CD4-positive, CD25-positive, alpha-beta regulatory T cell (primary cell): ENCODE measurements around the gene COL26A1. TPM values are rescaled to one million over a fixed set of nuclear protein-coding genes. Genes with fewer than 3 reads are reported as not detected.

Source experiments
- ATAC-seq, 2 donors: fragments of 150-1000 bp; cut with Tn5 transposase; one replicate each; pipeline ENCODE4 v1.10.0; 2021; ENCODE audit warnings: low read depth in 2 of 2, moderate number of reproducible peaks in 2 of 2, moderate library complexity in 1 of 2
- DNase-seq, 3 donors: peaks; one replicate each; pipeline versions ENCODE4 v3.0.0 to v3.0.0-alpha.2; 2012 to 2022; ENCODE audit warnings: mixed read lengths in 1 of 3
- H3K27ac ChIP-seq: one replicate; pipeline ENCODE4 v1.7.0; 2013; ENCODE audit warnings: mild to moderate bottlenecking, low read length; ENCODE audit not compliant: insufficient read depth, poor library complexity, severe bottlenecking
- H3K27me3 ChIP-seq: one replicate; pipeline ENCODE4 v1.7.0; 2013; ENCODE audit warnings: low read length; ENCODE audit not compliant: control insufficient read depth, insufficient read depth
- H3K36me3 ChIP-seq: one replicate; pipeline ENCODE4 v1.7.0; 2013; ENCODE audit warnings: mild to moderate bottlenecking, low read length, moderate library complexity; ENCODE audit not compliant: control insufficient read depth, insufficient read depth
- H3K4me1 ChIP-seq: 2 replicates; pipeline ENCODE4 v1.7.0; 2013; ENCODE audit warnings: mild to moderate bottlenecking, low read length; ENCODE audit not compliant: insufficient read depth, control insufficient read depth, poor library complexity, severe bottlenecking
- H3K4me3 ChIP-seq: one replicate; pipeline ENCODE4 v1.7.0; 2013; ENCODE audit warnings: low read depth, mild to moderate bottlenecking, low read length, moderate library complexity
- H3K9me3 ChIP-seq, 2 experiments: 1 replicate in 1 of 2; 2 replicates in 1 of 2; pipeline ENCODE4 v1.7.0; 2013; ENCODE audit warnings: low read length in 2 of 2, mild to moderate bottlenecking in 1 of 2, moderate library complexity in 1 of 2; ENCODE audit not compliant: control insufficient read depth in 2 of 2
- H3K27ac Mint-ChIP-seq, 3 donors: one replicate each; pipeline ENCODE4 v1.8.0; 2020 to 2022; ENCODE audit warnings: mild to moderate bottlenecking in 3 of 3, mixed read lengths in 3 of 3, moderate library complexity in 2 of 3
- H3K27me3 Mint-ChIP-seq: one replicate; pipeline ENCODE4 v1.8.0; 2022; ENCODE audit warnings: mild to moderate bottlenecking, mixed read lengths
- H3K36me3 Mint-ChIP-seq: one replicate; pipeline ENCODE4 v1.8.0; 2020; ENCODE audit warnings: mixed read lengths
- H3K4me1 Mint-ChIP-seq, 4 donors: one replicate each; pipeline ENCODE4 v1.8.0; 2020 to 2022; ENCODE audit warnings: mixed read lengths in 4 of 4, mild to moderate bottlenecking in 1 of 4
- H3K4me3 Mint-ChIP-seq, 4 donors: one replicate each; pipeline ENCODE4 v1.8.0; 2020 to 2022; ENCODE audit warnings: mild to moderate bottlenecking in 4 of 4, mixed read lengths in 4 of 4, moderate library complexity in 3 of 4
- H3K9me3 Mint-ChIP-seq, 7 donors: one replicate each; pipeline ENCODE4 v1.8.0; 2020 to 2022; ENCODE audit warnings: mixed read lengths in 7 of 7, mild to moderate bottlenecking in 3 of 7, moderate library complexity in 2 of 7
- polyA plus RNA-seq, 4 donors: library from polyadenylated mRNA; unstranded; fragments of 300-500 nt; fragmentation: Illumina TruSeq; gene quantifications; one replicate each; pipeline ENCODE4 v1.2.3, GENCODE V29; 2021
- total RNA-seq: library from RNA; stranded (reverse); gene quantifications from one replicate; pipeline ENCODE4 v1.2.3, GENCODE V29; 2022

The COL26A1 gene
- total and polyA plus RNA-seq, 5 donors from 2014 or later: not detected

DNA sequence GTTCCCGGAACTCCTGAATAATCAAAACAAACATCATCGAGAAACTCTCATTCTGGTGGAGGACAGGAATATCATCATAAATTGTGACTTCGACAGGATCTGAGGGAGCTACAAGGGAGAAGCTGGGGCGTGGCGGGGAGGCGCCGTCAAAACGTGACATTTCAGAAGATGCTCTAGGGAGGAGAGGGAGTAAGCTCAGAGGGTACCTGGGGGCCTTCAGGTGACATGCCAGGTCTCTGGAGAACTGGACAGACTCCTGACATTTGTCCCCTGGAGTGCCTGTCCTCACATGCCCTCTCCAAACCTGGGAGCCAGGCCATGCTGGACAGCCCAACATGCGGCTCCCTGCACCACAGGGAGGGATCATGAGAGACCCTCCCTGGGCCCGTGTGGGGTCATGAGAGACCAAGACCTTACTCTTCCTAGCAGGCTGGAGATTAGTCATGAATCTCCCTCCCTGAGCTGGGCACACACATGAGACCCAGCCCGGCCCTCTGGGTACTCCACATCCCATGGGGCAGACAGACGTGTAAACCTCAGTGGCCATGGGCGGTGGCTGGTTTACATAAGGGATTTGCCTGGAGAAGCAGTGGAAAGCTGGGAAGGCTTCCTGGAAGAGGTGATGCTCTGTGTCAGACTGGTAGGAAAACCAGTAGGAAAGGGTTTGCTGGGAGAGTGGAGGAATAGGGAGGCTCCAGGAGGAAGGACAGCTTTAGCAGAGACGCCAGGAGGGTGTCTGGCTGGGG is 185.4 kb downstream of the COL26A1 start:
- no peak for ATAC-seq
- DNase-seq: no peak

DNA sequence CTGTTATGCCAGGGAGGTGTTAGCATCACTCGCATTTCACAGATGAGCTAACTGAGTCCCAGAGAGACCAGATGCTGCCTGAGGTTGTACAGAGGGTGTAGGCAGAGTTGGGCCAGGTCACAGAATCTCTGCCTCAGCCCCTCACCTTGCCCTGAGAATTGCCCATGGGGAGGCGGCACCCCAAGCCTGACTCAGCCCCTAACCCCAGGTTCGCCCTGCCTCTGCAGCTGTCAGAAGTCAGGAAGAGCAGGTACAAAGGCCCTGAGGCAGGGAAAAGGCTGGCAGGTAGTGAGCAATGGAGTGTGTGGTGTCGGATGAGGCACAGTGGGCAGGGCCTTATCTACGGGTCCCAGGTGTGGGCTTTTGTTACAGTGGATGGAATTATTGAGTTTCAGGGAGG is 187.1 kb downstream of the COL26A1 start:
- DNase-seq (no peak), ATAC-seq (no peak)
- no peak overlapping the region for H3K27ac ChIP-seq
- H3K27me3 ChIP-seq: no peaks in the 10 kb centered on the region
- Mint-ChIP-seq H3K4me3 (no peak overlapping the region), H3K9me3 (peaks cover 0 to 1% (median 0%) of the 10 kb centered on the region in 7 donors), H3K4me1 (no peaks in the 10 kb centered on the region), H3K36me3 (no peaks in the 10 kb centered on the region), H3K27ac (no peak overlapping the region), H3K27me3 (no peaks in the 10 kb centered on the region)
- no peaks in the 10 kb centered on the region for H3K9me3 ChIP-seq
- H3K36me3 ChIP-seq: no peaks in the 10 kb centered on the region
- no peak overlapping the region for H3K4me3 ChIP-seq
- H3K4me1 ChIP-seq: no peaks in the 10 kb centered on the region

More for the DNA sequence above, 185.4 kb downstream of the COL26A1 start:
- Histone ChIP-seq H3K9me3 (no peaks in the 10 kb centered on the region), H3K4me3 (no peak overlapping the region), H3K27me3 (no peaks in the 10 kb centered on the region), H3K4me1 (no peaks in the 10 kb centered on the region), H3K27ac (no peak overlapping the region), H3K36me3 (no peaks in the 10 kb centered on the region)
- Mint-ChIP-seq H3K9me3 (peaks cover 0 to 1% (median 0%) of the 10 kb centered on the region in 7 donors), H3K27me3 (no peaks in the 10 kb centered on the region), H3K27ac (no peak overlapping the region), H3K4me3 (no peak overlapping the region), H3K4me1 (peaks cover 0 to under 1% (median 0%) of the 10 kb centered on the region in 4 donors), H3K36me3 (no peaks in the 10 kb centered on the region)

DNA sequence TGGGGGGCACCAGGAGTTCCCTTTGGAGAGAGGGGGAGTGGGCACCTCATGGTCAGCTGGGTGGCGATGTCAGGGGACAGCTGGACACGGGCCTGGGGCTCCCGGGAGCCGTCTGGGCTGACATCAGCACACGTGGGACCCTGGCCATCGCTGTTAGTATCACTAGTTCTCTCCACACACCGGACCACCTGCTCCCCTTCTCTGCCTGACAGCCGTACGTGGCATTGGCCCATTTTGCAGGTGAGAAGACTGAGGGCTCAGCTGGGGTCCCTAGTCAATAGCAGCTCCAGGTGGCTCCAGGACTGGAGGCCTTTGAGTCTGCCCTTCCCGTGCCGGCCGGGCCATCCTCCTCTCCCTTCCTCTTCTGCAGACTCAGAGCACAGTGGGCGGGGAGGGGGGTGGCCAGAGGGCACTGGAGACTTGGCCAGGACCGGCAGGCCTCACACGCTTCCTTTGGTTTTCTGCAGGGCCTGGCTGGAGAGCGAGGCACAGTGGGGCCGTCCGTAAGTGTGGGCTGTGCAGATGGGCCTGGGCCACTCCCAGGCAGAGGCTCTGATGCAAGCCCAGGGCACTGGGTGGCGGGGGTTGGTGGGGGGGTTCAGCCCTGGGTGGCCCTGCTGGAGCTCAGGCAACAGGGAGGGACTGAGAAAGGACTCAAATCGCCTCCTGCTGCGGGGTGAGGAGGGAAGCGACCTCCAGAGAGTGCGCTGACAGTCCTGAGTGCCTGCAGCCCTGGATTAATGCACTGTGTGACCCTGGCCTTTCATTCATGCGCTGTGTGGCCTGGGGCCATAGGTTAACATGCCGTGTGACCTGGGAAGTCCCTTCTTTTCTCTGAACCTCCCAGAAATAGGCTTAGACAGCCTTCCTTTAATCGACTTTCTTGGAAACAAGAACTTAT is 188.2 kb downstream of the COL26A1 start:
- H3K9me3 ChIP-seq: no peaks in the 10 kb centered on the region
- no peaks in the 10 kb centered on the region for H3K27me3 ChIP-seq
- H3K27ac ChIP-seq: no peak overlapping the region
- Mint-ChIP-seq H3K9me3 (peaks cover 0 to 1% (median 0%) of the 10 kb centered on the region in 7 donors), H3K27ac (no peak overlapping the region), H3K4me3 (no peak overlapping the region), H3K36me3 (no peaks in the 10 kb centered on the region), H3K27me3 (no peaks in the 10 kb centered on the region), H3K4me1 (no peaks in the 10 kb centered on the region)
- H3K4me3 ChIP-seq: no peak overlapping the region
- H3K4me1 ChIP-seq: no peaks in the 10 kb centered on the region
- H3K36me3 ChIP-seq: no peaks in the 10 kb centered on the region
- DNase-seq (no peak), ATAC-seq (no peak)

DNA sequence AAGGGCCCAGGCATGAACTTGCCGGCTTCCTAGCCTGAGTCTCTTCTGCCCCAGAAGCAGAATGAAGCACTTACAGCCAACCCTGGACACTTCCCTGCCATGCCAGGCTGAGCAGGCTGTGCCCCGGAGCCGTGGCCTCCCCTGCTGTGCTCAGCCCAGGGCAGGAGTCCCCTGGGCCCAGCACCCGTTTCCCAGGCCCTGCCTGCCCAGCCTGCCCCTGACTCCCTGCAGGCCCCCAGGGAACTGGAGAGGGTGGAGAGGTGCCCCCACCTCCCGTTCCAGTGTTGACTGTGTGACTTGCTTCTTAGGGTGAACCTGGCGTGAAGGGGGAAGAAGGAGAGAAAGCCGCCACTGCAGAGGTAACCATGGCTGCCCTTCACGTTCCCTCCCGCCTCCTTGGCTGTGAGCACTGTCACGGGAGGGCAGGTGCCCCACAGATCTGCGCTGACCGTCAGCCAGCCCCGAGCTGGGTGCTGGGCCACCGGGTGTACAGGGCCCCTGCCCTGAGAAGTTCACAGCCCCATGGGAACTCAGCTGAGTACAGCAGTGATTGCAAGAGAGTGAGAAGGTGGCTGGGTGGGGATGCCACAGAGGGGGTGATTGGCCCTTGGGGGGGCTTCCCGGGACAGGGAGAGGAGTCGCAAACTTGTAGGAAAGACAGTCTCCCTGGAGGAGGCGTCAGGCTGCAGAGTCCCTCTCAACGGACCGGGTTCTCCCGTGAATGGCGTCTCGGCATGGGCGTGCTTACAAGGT is 190.5 kb downstream of the COL26A1 start:
- Mint-ChIP-seq H3K27ac (no peak overlapping the region), H3K27me3 (no peaks in the 10 kb centered on the region), H3K36me3 (no peaks in the 10 kb centered on the region), H3K4me3 (no peak overlapping the region), H3K9me3 (peaks cover 0 to 2% (median 0%) of the 10 kb centered on the region in 7 donors), H3K4me1 (no peaks in the 10 kb centered on the region)
- Histone ChIP-seq H3K27ac (no peak overlapping the region), H3K9me3 (no peaks in the 10 kb centered on the region), H3K36me3 (no peaks in the 10 kb centered on the region), H3K4me3 (no peak overlapping the region), H3K27me3 (no peaks in the 10 kb centered on the region), H3K4me1 (no peaks in the 10 kb centered on the region)
- ATAC-seq (no peak), DNase-seq (no peak)

DNA sequence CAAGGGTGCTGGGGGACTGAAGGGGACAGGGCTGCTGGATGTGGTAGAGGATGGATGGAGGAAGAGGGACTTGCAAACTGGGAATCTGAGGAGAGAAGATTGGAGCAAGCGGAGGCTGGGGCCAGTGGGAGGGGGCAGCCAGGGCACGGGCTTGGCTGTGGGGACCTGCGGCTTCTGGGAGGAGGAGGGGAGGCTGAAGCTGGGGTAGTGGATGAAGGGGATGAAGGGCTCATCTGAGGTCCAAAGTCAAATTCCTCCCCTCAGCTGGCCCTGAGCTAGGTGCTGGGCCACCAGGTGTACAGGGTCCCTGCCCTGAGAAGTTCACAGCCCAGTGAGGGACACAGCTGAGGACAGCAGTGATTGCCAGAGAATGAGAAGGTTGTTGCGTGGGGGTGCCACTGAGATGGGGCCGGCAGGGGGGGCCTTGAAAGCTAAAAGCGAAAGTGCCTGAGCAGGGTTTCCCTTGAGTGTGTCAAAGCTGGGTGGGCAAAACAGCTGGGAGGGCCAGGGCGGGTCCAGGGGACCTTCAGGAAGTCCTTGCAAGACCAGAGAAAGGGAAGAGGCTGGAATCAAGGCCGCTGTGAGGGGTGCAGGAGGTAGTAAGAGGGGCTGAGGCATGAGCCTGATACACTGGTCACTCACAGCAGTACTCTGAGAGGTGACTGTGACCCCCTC is 191.2 kb downstream of the COL26A1 start:
- Histone ChIP-seq H3K27me3 (no peaks in the 10 kb centered on the region), H3K4me1 (no peaks in the 10 kb centered on the region), H3K27ac (no peak overlapping the region), H3K4me3 (no peak overlapping the region), H3K36me3 (no peaks in the 10 kb centered on the region), H3K9me3 (no peaks in the 10 kb centered on the region)
- no peaks in the 10 kb centered on the region for H3K27me3 Mint-ChIP-seq
- DNase-seq (no peak), ATAC-seq (no peak)
- H3K36me3 Mint-ChIP-seq: no peaks in the 10 kb centered on the region
- no peak overlapping the region for H3K4me3 Mint-ChIP-seq
- H3K27ac Mint-ChIP-seq: no peak overlapping the region
- H3K9me3 Mint-ChIP-seq: peaks cover 0 to 2% (median 0%) of the 10 kb centered on the region in 7 donors
- H3K4me1 Mint-ChIP-seq: no peaks in the 10 kb centered on the region

DNA sequence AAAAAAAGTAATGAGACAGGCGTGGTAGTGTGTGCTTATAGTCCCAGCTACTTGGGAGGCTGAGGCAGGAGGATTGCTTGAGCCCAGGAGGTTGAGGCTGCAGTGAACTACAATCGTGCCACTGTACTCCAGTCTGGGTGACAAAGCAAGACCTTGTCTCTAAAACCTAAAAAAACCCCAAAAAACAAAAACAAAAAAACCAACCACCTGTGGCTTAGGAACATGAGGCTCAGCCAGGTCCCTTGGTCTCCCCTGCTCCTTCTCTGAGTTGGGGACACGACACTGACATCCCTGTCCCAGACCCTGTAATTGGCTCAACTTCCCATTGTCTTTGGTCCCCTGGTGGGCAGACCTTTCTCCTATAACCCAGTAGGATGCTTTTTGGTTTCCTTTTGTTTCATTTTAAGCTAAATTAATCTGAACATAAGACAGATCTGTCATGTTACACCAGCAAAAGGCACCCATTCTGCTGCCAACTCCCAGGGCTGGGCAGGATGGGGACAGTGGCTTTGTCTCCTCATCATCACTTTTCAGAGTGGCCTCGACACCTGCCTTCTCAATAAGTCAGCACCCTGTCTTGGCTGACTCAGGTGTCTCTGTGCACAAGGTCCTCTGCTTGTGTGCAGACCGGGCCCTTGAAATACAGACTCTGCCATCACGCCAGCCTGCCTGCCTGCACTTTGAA is 192.1 kb downstream of the COL26A1 start:
- H3K36me3 ChIP-seq: no peaks in the 10 kb centered on the region
- Mint-ChIP-seq H3K36me3 (no peaks in the 10 kb centered on the region), H3K27me3 (no peaks in the 10 kb centered on the region), H3K4me3 (no peak overlapping the region), H3K4me1 (no peaks in the 10 kb centered on the region), H3K9me3 (peaks cover 0 to 2% (median 0%) of the 10 kb centered on the region in 7 donors), H3K27ac (no peak overlapping the region)
- no peaks in the 10 kb centered on the region for H3K9me3 ChIP-seq
- no peak overlapping the region for H3K27ac ChIP-seq
- no peaks in the 10 kb centered on the region for H3K4me1 ChIP-seq
- no peak for DNase-seq
- H3K27me3 ChIP-seq: no peaks in the 10 kb centered on the region
- ATAC-seq: no peak
- no peak overlapping the region for H3K4me3 ChIP-seq
